ENCODE results near the gene PMCH. TPM values are rescaled to one million over a fixed set of nuclear protein-coding genes. Genes with fewer than 3 reads are reported as not detected.
"Not testable (repeated sequence)": the region's sequence is repeated elsewhere in the genome, so short reads cannot be mapped to it uniquely, and the experiment has no call there.

PMCH gene
- total RNA-seq, 4 donors from 2014 or later, result not detected

GRCh38 chr12:102171951-102172350 is 25.7 kb downstream of the PMCH start:
- Histone ChIP-seq H3K4me1 (no peaks in the 10 kb centered on the region), H3K27me3 (no peaks in the 10 kb centered on the region), H3K36me3 (no peaks in the 10 kb centered on the region), H3K4me3 (no peak overlapping the region), H3K9me3 (no peaks in the 10 kb centered on the region), H3K27ac (no peak overlapping the region)
- TF ChIP-seq CTCF (IDR thresholded peaks at IDR 0.05) (no peak), POLR2A (IDR thresholded peaks at IDR 0.05) (no peak)
- no peak for DNase-seq
- intact Hi-C loops (cut with DNase I), result no loop called here

DNA sequence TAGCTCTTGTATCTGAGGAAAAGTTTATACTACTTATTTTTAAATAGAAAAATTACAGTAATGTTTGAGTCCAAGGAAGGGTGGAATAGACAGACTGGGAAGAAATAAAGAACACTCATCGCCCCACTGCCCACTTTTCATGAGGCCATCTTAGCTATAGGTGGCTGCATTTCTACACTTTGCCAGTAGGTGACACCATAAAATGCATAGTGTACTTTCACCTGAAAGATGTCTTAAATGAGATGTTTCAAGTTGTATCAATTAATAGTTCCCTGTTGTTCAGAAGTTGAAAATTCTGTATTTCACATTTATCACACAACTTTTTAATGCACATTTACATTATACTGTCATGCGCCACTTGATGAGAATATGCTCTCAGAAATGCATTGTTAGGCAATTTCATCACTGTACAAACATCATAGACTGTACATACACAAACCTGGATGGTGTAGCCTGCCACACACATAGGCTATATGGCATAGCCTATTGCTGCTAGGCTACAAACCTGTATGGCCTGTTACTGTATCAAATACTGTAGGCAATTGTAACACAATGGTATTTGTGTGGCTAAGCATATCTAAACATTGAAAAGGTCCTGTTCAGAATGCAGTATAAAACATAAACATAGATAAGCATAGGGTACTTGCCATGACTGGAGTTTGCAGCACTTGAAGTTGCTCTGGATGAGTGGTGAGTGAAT is 27.6 kb downstream of the PMCH start:
- TF ChIP-seq CTCF (IDR thresholded peaks at IDR 0.05) (peak in 5 of 6 experiments; percentile 46 to 74 (median 57)), POLR2A (IDR thresholded peaks at IDR 0.05) (no peak)
- no peak for DNase-seq
- Histone ChIP-seq H3K9me3 (no peaks in the 10 kb centered on the region), H3K4me1 (no peaks in the 10 kb centered on the region), H3K4me3 (no peak overlapping the region), H3K27me3 (no peaks in the 10 kb centered on the region), H3K36me3 (no peaks in the 10 kb centered on the region), H3K27ac (no peak overlapping the region)
- 87 to 94% methylated on average over 2 of the region's 2 CpGs for WGBS, 2 donors
- intact Hi-C loops (cut with DNase I), result no loop called here

- Histone ChIP-seq H3K36me3 (no peaks in the 10 kb centered on the region), H3K9me3 (no peaks in the 10 kb centered on the region), H3K27ac (no peak overlapping the region), H3K4me1 (no peaks in the 10 kb centered on the region), H3K27me3 (no peaks in the 10 kb centered on the region), H3K4me3 (no peak overlapping the region)
- intact Hi-C loops (cut with DNase I), result no loop called here
- no peak for DNase-seq
- TF ChIP-seq CTCF (IDR thresholded peaks at IDR 0.05), result no peak
- TF ChIP-seq POLR2A (IDR thresholded peaks at IDR 0.05), result no peak
Measured at GRCh38 chr12:102167821-102168604, 29.6 kb downstream of the PMCH start.

DNA sequence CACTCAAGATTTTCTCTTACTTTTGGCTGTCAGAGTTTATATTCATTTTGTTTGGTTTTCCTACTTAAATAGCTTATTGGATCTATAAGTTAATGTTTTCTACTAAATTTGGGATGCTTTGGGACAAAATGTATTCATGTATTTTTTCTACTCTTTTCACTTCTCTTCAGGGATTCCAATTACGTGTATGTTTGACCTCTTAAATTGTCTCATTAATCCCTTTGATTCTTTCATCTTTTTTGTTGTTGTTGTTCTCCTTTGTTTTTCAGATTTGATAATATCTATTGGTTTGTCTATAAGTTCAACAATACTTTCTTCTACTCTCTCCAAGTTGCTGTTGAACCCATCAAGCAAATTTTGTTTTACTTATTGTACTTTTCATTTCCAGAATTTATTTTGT is 34.2 kb downstream of the PMCH start:
- Histone ChIP-seq H3K27ac (no peak overlapping the region), H3K4me3 (no peak overlapping the region), H3K4me1 (no peaks in the 10 kb centered on the region), H3K27me3 (no peaks in the 10 kb centered on the region), H3K9me3 (no peaks in the 10 kb centered on the region), H3K36me3 (no peaks in the 10 kb centered on the region)
- no peak for TF ChIP-seq POLR2A (IDR thresholded peaks at IDR 0.05)
- TF ChIP-seq CTCF (IDR thresholded peaks at IDR 0.05), result no peak
- intact Hi-C loops (cut with DNase I), result no loop called here
- WGBS, 2 donors, result 79 to 92% methylated on average over 1 of the region's 1 CpG
- DNase-seq, result no peak

GRCh38 chr12:102155206-102155605 is 42.4 kb downstream of the PMCH start:
- 86 to 100% methylated on average over 3 of the region's 3 CpGs for WGBS, 2 donors
- intact Hi-C loops (cut with DNase I); H3K27ac ChIP-seq; DNase-seq; H3K4me1 ChIP-seq; H3K36me3 ChIP-seq; H3K27me3 ChIP-seq; H3K9me3 ChIP-seq; H3K4me3 ChIP-seq: not testable (repeated sequence)

DNA sequence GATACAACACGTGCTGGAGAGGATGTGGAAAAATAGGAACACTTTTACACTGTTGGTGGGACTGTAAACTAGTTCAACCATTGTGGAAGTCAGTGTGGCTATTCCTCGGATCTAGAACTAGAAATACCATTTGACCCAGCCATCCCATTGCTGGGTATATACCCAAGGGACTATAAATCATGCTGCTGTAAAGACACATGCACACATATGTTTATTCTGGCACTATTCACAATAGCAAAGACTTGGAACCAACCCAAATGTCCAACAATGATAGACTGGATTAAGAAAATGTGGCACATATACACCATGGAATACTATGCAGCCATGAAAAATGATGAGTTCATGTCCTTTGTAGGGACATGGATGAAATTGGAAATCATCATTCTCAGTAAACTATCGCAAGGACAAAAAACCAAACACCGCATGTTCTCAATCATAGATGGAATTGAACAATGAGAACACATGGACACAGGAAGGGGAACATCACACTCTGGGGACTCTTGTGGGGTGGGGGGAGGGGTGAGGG is 50.5 kb downstream of the PMCH start:
- H3K27me3 ChIP-seq; H3K36me3 ChIP-seq; H3K27ac ChIP-seq; DNase-seq; H3K4me3 ChIP-seq; H3K9me3 ChIP-seq; H3K4me1 ChIP-seq; intact Hi-C loops (cut with DNase I): not testable (repeated sequence)
- 93 to 96% methylated on average over 3 to 4 of the region's 4 CpGs for WGBS, 2 donors
